ENCODE measurements around the gene ZBTB20. TPM values are rescaled to one million over a fixed set of nuclear protein-coding genes. Genes with fewer than 3 reads are reported as not detected.

Gene ZBTB20
- total RNA-seq, 1 donor from 2014 or later, result 19.1 TPM

DNA sequence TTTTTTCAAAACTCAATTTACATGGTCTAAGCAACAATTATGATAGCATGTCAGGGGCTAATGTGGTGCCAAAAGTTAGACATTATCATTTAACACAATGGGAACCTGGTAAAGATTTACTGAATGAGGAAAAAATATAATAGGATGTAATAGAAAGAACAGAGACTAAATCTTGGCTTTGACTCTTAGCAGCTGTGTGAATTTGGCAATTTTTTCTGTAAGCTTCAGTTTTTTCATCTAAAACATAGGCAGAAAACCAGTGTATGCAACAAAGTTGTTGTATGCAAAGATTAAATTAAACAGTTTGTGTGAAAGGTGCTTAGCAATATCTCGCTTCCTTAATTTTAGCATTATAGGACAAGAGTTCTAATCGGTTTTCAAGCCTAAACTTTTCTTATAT is 57.6 kb downstream of the ZBTB20 start:
- H3K36me3 Mint-ChIP-seq (ENCODE audit: unreplicated experiment), result no peaks in the 10 kb centered on the region
- TF ChIP-seq CTCF (IDR thresholded peaks at IDR 0.05), result no peak
- no peaks in the 10 kb centered on the region for H3K4me1 Mint-ChIP-seq (ENCODE audit: unreplicated experiment)
- H3K27ac Mint-ChIP-seq (ENCODE audit: unreplicated experiment), result no peak overlapping the region
- H3K9me3 Mint-ChIP-seq (ENCODE audit: unreplicated experiment), result no peaks in the 10 kb centered on the region
- no peak overlapping the region for H3K4me3 Mint-ChIP-seq (ENCODE audit: unreplicated experiment)
- no peak for DNase-seq (ENCODE audit: extremely low spot score, unreplicated experiment)
- H3K27me3 Mint-ChIP-seq (ENCODE audit: unreplicated experiment), result no peaks in the 10 kb centered on the region

DNA sequence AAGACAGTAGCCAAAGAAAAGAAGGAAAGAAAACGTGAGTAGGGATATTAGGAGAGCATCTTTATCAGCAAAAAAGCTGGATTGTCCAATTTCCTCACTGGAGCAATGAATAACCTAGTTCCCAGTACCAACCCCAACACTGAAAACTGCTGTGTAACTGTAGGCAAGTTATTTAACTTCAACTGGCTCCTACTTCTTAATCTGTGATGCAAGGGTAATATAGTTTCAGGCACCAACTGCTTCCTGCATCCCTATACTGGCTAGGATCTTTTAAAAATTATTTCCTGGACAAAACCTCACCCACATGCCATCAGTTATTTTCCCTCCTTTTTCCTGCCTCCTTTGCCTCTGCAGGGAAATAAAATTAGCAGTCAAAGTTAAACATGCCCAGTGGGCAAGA is 59.6 kb downstream of the ZBTB20 start:
- Mint-ChIP-seq H3K27ac (ENCODE audit: unreplicated experiment) (no peak overlapping the region), H3K9me3 (ENCODE audit: unreplicated experiment) (no peaks in the 10 kb centered on the region), H3K36me3 (ENCODE audit: unreplicated experiment) (no peaks in the 10 kb centered on the region), H3K4me3 (ENCODE audit: unreplicated experiment) (no peak overlapping the region), H3K27me3 (ENCODE audit: unreplicated experiment) (no peaks in the 10 kb centered on the region), H3K4me1 (ENCODE audit: unreplicated experiment) (no peaks in the 10 kb centered on the region)
- TF ChIP-seq CTCF (IDR thresholded peaks at IDR 0.05), result no peak
- no peak for DNase-seq (ENCODE audit: extremely low spot score, unreplicated experiment)

DNA sequence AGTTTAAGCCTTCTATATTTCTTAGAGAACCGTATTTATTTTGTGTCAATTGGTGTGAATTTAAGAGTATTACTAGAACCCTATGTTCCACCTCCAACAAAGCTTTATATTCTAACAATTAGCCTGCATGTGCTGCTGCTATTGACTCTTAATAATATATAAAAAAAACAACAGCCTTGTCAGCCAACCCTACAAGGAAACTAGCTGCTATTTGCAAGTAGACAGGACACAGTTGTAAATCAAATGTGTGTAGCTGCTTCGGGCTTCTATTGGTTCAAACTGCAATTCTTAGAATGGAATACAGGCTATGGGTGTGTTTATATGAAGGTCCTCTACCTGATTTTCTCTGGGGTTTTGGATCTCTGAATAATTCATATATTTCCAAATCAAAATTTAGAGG is 60.7 kb downstream of the ZBTB20 start:
- Mint-ChIP-seq H3K36me3 (ENCODE audit: unreplicated experiment) (no peaks in the 10 kb centered on the region), H3K27me3 (ENCODE audit: unreplicated experiment) (no peaks in the 10 kb centered on the region), H3K4me1 (ENCODE audit: unreplicated experiment) (no peaks in the 10 kb centered on the region), H3K27ac (ENCODE audit: unreplicated experiment) (no peak overlapping the region), H3K9me3 (ENCODE audit: unreplicated experiment) (no peaks in the 10 kb centered on the region), H3K4me3 (ENCODE audit: unreplicated experiment) (no peak overlapping the region)
- TF ChIP-seq CTCF (IDR thresholded peaks at IDR 0.05), result no peak
- DNase-seq (ENCODE audit: extremely low spot score, unreplicated experiment), result no peak

DNA sequence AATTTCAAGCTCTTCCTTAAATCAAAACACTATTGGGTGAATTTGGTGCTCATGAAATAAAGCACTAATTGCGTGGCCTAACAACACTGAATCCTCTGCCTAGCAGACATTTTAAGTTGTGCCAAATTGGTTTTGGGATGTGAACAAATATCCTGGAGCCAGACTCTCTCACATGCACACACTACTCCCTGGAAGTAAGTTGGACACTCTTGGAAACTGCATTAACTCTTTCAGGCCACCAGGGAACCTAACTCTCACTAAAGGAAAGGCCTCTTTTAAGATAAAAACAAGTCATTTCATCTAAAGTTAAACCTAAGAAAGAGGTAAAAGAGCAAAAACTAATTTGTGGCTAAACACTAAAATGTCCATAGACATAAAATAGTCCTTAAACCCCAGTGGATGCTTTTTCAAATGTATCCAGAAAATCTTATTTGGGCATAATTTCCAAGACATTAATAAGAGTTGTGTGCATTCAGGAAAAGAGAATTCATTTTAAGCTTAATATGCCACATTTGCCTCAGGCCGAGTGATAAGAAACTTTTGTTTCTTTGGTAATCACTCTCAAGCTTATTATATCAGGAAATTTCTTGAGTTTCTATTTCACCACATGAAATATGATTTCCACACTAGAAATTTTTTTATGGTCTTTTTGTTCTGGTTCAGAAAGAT is 61.8 kb downstream of the ZBTB20 start:
- no peaks in the 10 kb centered on the region for H3K4me1 Mint-ChIP-seq (ENCODE audit: unreplicated experiment)
- DNase-seq (ENCODE audit: extremely low spot score, unreplicated experiment), result no peak
- H3K4me3 Mint-ChIP-seq (ENCODE audit: unreplicated experiment), result no peak overlapping the region
- TF ChIP-seq CTCF (IDR thresholded peaks at IDR 0.05), result peak; percentile 17
- H3K27ac Mint-ChIP-seq (ENCODE audit: unreplicated experiment), result no peak overlapping the region
- H3K36me3 Mint-ChIP-seq (ENCODE audit: unreplicated experiment), result no peaks in the 10 kb centered on the region
- H3K27me3 Mint-ChIP-seq (ENCODE audit: unreplicated experiment), result no peaks in the 10 kb centered on the region
- no peaks in the 10 kb centered on the region for H3K9me3 Mint-ChIP-seq (ENCODE audit: unreplicated experiment)

DNA sequence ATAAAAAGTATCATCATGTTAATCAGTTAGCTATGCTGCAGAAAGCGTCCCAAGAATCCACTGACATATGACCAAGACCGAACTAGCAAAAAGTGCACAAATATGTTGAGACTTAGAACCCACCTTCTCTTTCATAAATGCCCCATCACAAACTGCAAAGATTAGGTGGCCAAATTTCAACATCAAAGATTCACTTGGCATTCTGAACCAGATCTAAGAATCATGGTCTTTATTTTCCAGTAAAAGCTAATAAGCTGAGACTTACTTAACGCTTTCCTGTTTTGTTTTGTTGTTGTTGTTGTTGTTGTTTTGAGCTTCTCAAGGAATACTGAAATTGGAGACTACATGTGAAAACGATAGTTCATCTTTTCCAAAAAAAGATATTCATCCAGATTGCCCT is 62.4 kb downstream of the ZBTB20 start:
- no peak overlapping the region for H3K4me3 Mint-ChIP-seq (ENCODE audit: unreplicated experiment)
- no peaks in the 10 kb centered on the region for H3K4me1 Mint-ChIP-seq (ENCODE audit: unreplicated experiment)

More for the DNA sequence above, 62.4 kb downstream of the ZBTB20 start:
- no peak for TF ChIP-seq CTCF (IDR thresholded peaks at IDR 0.05)
- DNase-seq (ENCODE audit: extremely low spot score, unreplicated experiment), result no peak
- Mint-ChIP-seq H3K9me3 (ENCODE audit: unreplicated experiment) (no peaks in the 10 kb centered on the region), H3K36me3 (ENCODE audit: unreplicated experiment) (no peaks in the 10 kb centered on the region), H3K27ac (ENCODE audit: unreplicated experiment) (no peak overlapping the region), H3K27me3 (ENCODE audit: unreplicated experiment) (no peaks in the 10 kb centered on the region)
